H1 (cell line): ENCODE data around the gene C12orf43. TPM values are rescaled to one million over a fixed set of nuclear protein-coding genes. Genes with fewer than 3 reads are reported as not detected.

Experiments used
- CTCF ChIA-PET: fragments of 300-600 bp; sonication (Branson Sonifier 250); formaldehyde crosslinking; loops from one replicate; lab custom pipeline; 2021; ENCODE audit not compliant: partially characterized antibody; lab: Charles Lee
- POLR2A ChIA-PET: fragments of 300-600 bp; sonication (Branson Sonifier 250); formaldehyde crosslinking; loops from one replicate; lab custom pipeline; 2021; ENCODE audit warnings: inconsistent platforms; ENCODE audit not compliant: partially characterized antibody; lab: Charles Lee
- DNase-seq, 2 experiments: peaks; one replicate each; pipeline versions ENCODE4 v3.0.0 to v3.0.0-alpha.2; 2010 to 2022; ENCODE audit warnings: low spot score in 2 of 2, low read depth in 1 of 2, mixed read lengths in 1 of 2
- FAIRE-seq: peaks from 2 replicates; lab custom pipeline; 2011; peaks lifted over from hg19 to GRCh38; lab: Jason Lieb, UNC
- H2AFZ ChIP-seq: 2 replicates; pipeline ENCODE4 v1.8.1; 2012; ENCODE audit warnings: low read length, inconsistent platforms
- H2AK5ac ChIP-seq: 2 replicates; pipeline ENCODE4 v1.6.1; 2013; ENCODE audit warnings: low read depth, low read length
- H2BK120ac ChIP-seq: replicated peaks from 2 replicates; pipeline ENCODE3; 2013; ENCODE audit warnings: low read depth, low read length, inconsistent platforms
- H2BK12ac ChIP-seq: 2 replicates; pipeline ENCODE4 v1.6.1; 2013; ENCODE audit warnings: low read depth, low read length
- H2BK15ac ChIP-seq: 2 replicates; pipeline ENCODE4 v1.6.1; 2013; ENCODE audit warnings: low read length
- H2BK20ac ChIP-seq: 2 replicates; pipeline ENCODE4 v1.6.1; 2013; ENCODE audit warnings: low read length
- H2BK5ac ChIP-seq: 2 replicates; pipeline ENCODE4 v1.6.1; 2013; ENCODE audit warnings: low read depth, low read length
- H3K14ac ChIP-seq: 2 replicates; pipeline ENCODE4 v1.6.1; 2013; ENCODE audit warnings: inconsistent platforms; ENCODE audit not compliant: insufficient read length
- H3K18ac ChIP-seq: 2 replicates; pipeline ENCODE4 v1.6.1; 2013; ENCODE audit warnings: low read length; ENCODE audit errors: extremely low read depth
- H3K23ac ChIP-seq: 2 replicates; pipeline ENCODE4 v1.6.1; 2013; ENCODE audit warnings: inconsistent platforms; ENCODE audit not compliant: insufficient read length
- H3K23me2 ChIP-seq: 2 replicates; pipeline ENCODE4 v1.6.1; 2013; ENCODE audit warnings: low read depth, low read length
- H3K27ac ChIP-seq: 2 replicates; pipeline ENCODE4 v1.6.1; 2011; ENCODE audit warnings: low read depth, low read length, inconsistent platforms
- H3K27me3 ChIP-seq, 4 experiments: replicated peaks in 1 of 4; 1 replicate in 1 of 4; 2 replicates in 3 of 4; pipeline versions ENCODE4 v1.6.1 to v1.8.1; 2011 to 2013; ENCODE audit warnings: low read length in 3 of 4, mild to moderate bottlenecking in 3 of 4, inconsistent platforms in 2 of 4, mixed read lengths in 2 of 4, moderate library complexity in 1 of 4; ENCODE audit not compliant: control insufficient read depth in 3 of 4, insufficient read depth in 3 of 4; ENCODE audit errors: extremely low read depth in 1 of 4
- H3K36me3 ChIP-seq, 4 experiments: 2 replicates each; pipeline versions ENCODE4 v1.6.1 to v1.8.1; 2011 to 2013; ENCODE audit warnings: mild to moderate bottlenecking in 4 of 4, low read length in 3 of 4, moderate library complexity in 2 of 4, control low read depth in 1 of 4, inconsistent platforms in 1 of 4; ENCODE audit not compliant: insufficient read depth in 4 of 4, control insufficient read depth in 2 of 4
- H3K4ac ChIP-seq: replicated peaks from 2 replicates; pipeline ENCODE3; 2013; ENCODE audit warnings: low read length, low read depth, mixed read lengths, inconsistent platforms; ENCODE audit not compliant: insufficient read length
- H3K4me1 ChIP-seq, 4 experiments: replicated peaks in 1 of 4; 1 replicate in 1 of 4; 2 replicates in 3 of 4; pipeline versions ENCODE4 v1.6.1 to v1.8.1; 2011 to 2013; ENCODE audit warnings: low read length in 3 of 4, inconsistent platforms in 2 of 4, mixed read lengths in 1 of 4; ENCODE audit not compliant: insufficient read depth in 4 of 4, control insufficient read depth in 3 of 4
- H3K4me2 ChIP-seq, 2 experiments: 2 replicates each; pipeline versions ENCODE4 v1.6.1 to v1.8.1; 2011 to 2013; ENCODE audit warnings: low read depth in 2 of 2, low read length in 2 of 2, control low read depth in 1 of 2, inconsistent platforms in 1 of 2, mild to moderate bottlenecking in 1 of 2; ENCODE audit not compliant: insufficient read depth in 1 of 2
- H3K4me3 ChIP-seq, 4 experiments: fragments of 200-600, 300-600 bp in 1 of 4; sonication (generic), shearing (Covaris generic), sonication (Bioruptor Twin) in 1 of 4; 2 replicates each; pipeline versions ENCODE4 v1.5.1 to v1.8.1; 2011 to 2016; ENCODE audit warnings: low read length in 4 of 4, low read depth in 3 of 4, control low read depth in 2 of 4, inconsistent platforms in 2 of 4, mild to moderate bottlenecking in 2 of 4, mixed read lengths in 1 of 4, moderate library complexity in 1 of 4; ENCODE audit not compliant: insufficient read depth in 2 of 4; ENCODE audit errors: extremely low read depth in 1 of 4
- H3K56ac ChIP-seq: replicated peaks from 2 replicates; pipeline ENCODE3; 2013; ENCODE audit warnings: low read depth, mild to moderate bottlenecking, mixed read lengths, low read length, inconsistent platforms; ENCODE audit not compliant: insufficient read length
- H3K79me1 ChIP-seq: 2 replicates; pipeline ENCODE4 v1.6.1; 2013; ENCODE audit warnings: low read depth, low read length, control low read depth
- H3K79me2 ChIP-seq, 2 experiments: 2 replicates each; pipeline versions ENCODE4 v1.6.1 to v1.8.1; 2012 to 2013; ENCODE audit warnings: low read length in 2 of 2, mild to moderate bottlenecking in 2 of 2, inconsistent platforms in 1 of 2; ENCODE audit not compliant: insufficient read depth in 2 of 2, control insufficient read depth in 1 of 2
- H3K9ac ChIP-seq, 4 experiments: replicated peaks in 1 of 4; 1 replicate in 1 of 4; 2 replicates in 3 of 4; pipeline versions ENCODE4 v1.6.1 to v1.8.1; 2011 to 2013; ENCODE audit warnings: low read depth in 3 of 4, low read length in 3 of 4, control low read depth in 2 of 4, mild to moderate bottlenecking in 2 of 4, moderate library complexity in 2 of 4, inconsistent platforms in 1 of 4; ENCODE audit errors: extremely low read depth in 1 of 4
- H3K9me3 ChIP-seq, 2 experiments: 2 replicates each; pipeline versions ENCODE4 v1.6.1 to v1.8.1; 2012 to 2013; ENCODE audit warnings: mild to moderate bottlenecking in 2 of 2, moderate library complexity in 2 of 2, control low read depth in 1 of 2, inconsistent platforms in 1 of 2, low read depth in 1 of 2, low read length in 1 of 2, mixed read lengths in 1 of 2; ENCODE audit not compliant: insufficient read depth in 2 of 2
- H4K20me1 ChIP-seq, 2 experiments: replicated peaks in 1 of 2; 2 replicates each; pipeline versions ENCODE3 to v1.8.1; 2011 to 2013; ENCODE audit warnings: inconsistent platforms in 2 of 2, low read length in 2 of 2, mild to moderate bottlenecking in 1 of 2; ENCODE audit not compliant: insufficient read depth in 2 of 2, control insufficient read depth in 1 of 2
- H4K5ac ChIP-seq: 2 replicates; pipeline ENCODE4 v1.6.1; 2013; ENCODE audit warnings: low read length, low read depth, mixed read lengths, inconsistent platforms; ENCODE audit not compliant: insufficient read length
- H4K8ac ChIP-seq: 2 replicates; pipeline ENCODE4 v1.8.0; 2013; ENCODE audit warnings: mild to moderate bottlenecking, moderate library complexity, low read length, inconsistent platforms; ENCODE audit not compliant: insufficient read depth; ENCODE audit errors: extremely low read depth
- H4K91ac ChIP-seq: replicated peaks from 2 replicates; pipeline ENCODE3; 2013; ENCODE audit warnings: low read length, mixed read lengths, inconsistent platforms; ENCODE audit not compliant: insufficient read length
- CHD2 ChIP-seq: IDR thresholded peaks from 2 replicates; pipeline ENCODE4 v1.6.1; 2012; ENCODE audit warnings: low read length, improper control_type of control experiment
- E2F6 ChIP-seq: IDR thresholded peaks from 2 replicates; pipeline ENCODE4 v1.6.1; 2012; ENCODE audit warnings: inconsistent platforms
- EGR1 ChIP-seq: IDR thresholded peaks from 2 replicates; pipeline ENCODE4 v1.6.1; 2011; ENCODE audit warnings: low read depth, low read length, borderline replicate concordance
- EP300 ChIP-seq, 2 experiments: IDR thresholded peaks; 1 replicate in 1 of 2; 2 replicates in 1 of 2; pipeline ENCODE4 v1.6.1; 2011 to 2012; ENCODE audit warnings: low read depth in 2 of 2, low read length in 2 of 2, mild to moderate bottlenecking in 2 of 2, borderline replicate concordance in 1 of 2, inconsistent platforms in 1 of 2, moderate library complexity in 1 of 2
- EZH2 ChIP-seq: fragments of 200-600 bp; sonication (generic); IDR thresholded peaks from 2 replicates; pipeline ENCODE4 v1.7.1; 2012; ENCODE audit warnings: low read depth, mild to moderate bottlenecking, moderate library complexity, low read length, inconsistent platforms; ENCODE audit not compliant: severe bottlenecking
- KDM1A ChIP-seq: fragments of 200-600, 300-600 bp; sonication (generic); IDR thresholded peaks from 2 replicates; pipeline ENCODE4 v1.7.1; 2016; ENCODE audit warnings: mild to moderate bottlenecking, low read length, borderline replicate concordance
- KDM5A ChIP-seq: fragments of 200-600 bp; IDR thresholded peaks from 2 replicates; pipeline ENCODE4 v1.7.1; 2012; ENCODE audit warnings: mild to moderate bottlenecking, low read length, inconsistent platforms, mixed read lengths
- NANOG ChIP-seq: IDR thresholded peaks from 2 replicates; pipeline ENCODE4 v1.6.1; 2011; ENCODE audit warnings: low read length, low read depth, mild to moderate bottlenecking, inconsistent platforms; ENCODE audit not compliant: insufficient read depth, poor library complexity, severe bottlenecking
- POLR2A ChIP-seq, 2 experiments: IDR thresholded peaks; 1 replicate in 1 of 2; 2 replicates in 1 of 2; pipeline ENCODE4 v1.6.1; 2011; ENCODE audit warnings: low read depth in 2 of 2, low read length in 2 of 2, mild to moderate bottlenecking in 2 of 2; ENCODE audit errors: control extremely low read depth in 1 of 2
- RAD21 ChIP-seq, 2 experiments: IDR thresholded peaks in 1 of 2; conservative IDR thresholded peaks in 1 of 2; 2 replicates each; pipeline ENCODE4 v1.6.1; 2011; ENCODE audit warnings: low read depth in 2 of 2, low read length in 2 of 2, improper control_type of control experiment in 1 of 2, inconsistent platforms in 1 of 2, mild to moderate bottlenecking in 1 of 2, moderate library complexity in 1 of 2
- SP1 ChIP-seq: IDR thresholded peaks from 2 replicates; pipeline ENCODE4 v1.6.1; 2011; ENCODE audit warnings: low read depth, low read length
- SRF ChIP-seq: IDR thresholded peaks from 2 replicates; pipeline ENCODE4 v1.6.1; 2011; ENCODE audit warnings: mild to moderate bottlenecking, low read depth, low read length, moderate library complexity
- TCF12 ChIP-seq: IDR thresholded peaks from 2 replicates; pipeline ENCODE4 v1.6.1; 2011; ENCODE audit warnings: low read depth, mild to moderate bottlenecking, low read length
- WGBS, 2 experiments: shearing (Covaris generic) in 1 of 2; methylation state at CpG; one replicate each; pipeline versions ENCODE4 v1.1.6 to v1.1.7; 2013 to 2015; ENCODE audit warnings: low lambda C conversion rate in 2 of 2, mixed read lengths in 2 of 2, inconsistent platforms in 1 of 2, low coverage in 1 of 2, missing lambda C conversion rate in 1 of 2; ENCODE audit not compliant: insufficient replicate concordance in 2 of 2, insufficient coverage in 1 of 2, insufficient read length in 1 of 2; ENCODE audit errors: extremely low coverage in 1 of 2, missing lambda C conversion rate in 1 of 2; 5-methylcytosine and 5-hydroxymethylcytosine counted together
- polyA plus RNA-seq, 7 experiments: library from polyadenylated mRNA; depleted of rRNA in 3 of 7; stranded (reverse) in 5 of 7; unstranded in 2 of 7; fragments of >200 nt in 5 of 7; fragments of 200-250 nt in 2 of 7; gene quantifications; 1 replicate in 5 of 7; 2 replicates in 1 of 7; 4 replicates in 1 of 7; pipeline versions ENCODE4 v1.2.1 to v1.2.3, GENCODE V29; 2011 to 2013; ENCODE audit warnings: missing spikeins in 2 of 7, mixed read lengths in 2 of 7
- total RNA-seq: library from RNA; stranded (reverse); fragmentation: NEBNext Ultra II Directional; extraction: Animal tissue kit (Norgen Biotek cat#: 25700); gene quantifications from 2 replicates; pipeline ENCODE4 v1.2.1, GENCODE V29; 2021

The C12orf43 gene
- total and polyA plus RNA-seq, 2 of the 8 experiments (the other 6 are each of a cell fraction or from before 2014, with no cell fraction given), result 9.2 to 22.3 TPM

GRCh38 chr12:121036810-121037326 is 20.6 kb upstream of the C12orf43 start:
- WGBS, 2 experiments, result 93% methylated on average over 6 of the region's 6 CpGs; no CpG with 5 or more reads in 1 of the 2 experiments
- Histone ChIP-seq H3K56ac (no peak overlapping the region), H3K4ac (no peak overlapping the region), H2BK12ac (no peak overlapping the region), H3K4me3 (no peak overlapping the region), H2BK120ac (no peak overlapping the region), H3K9ac (no peak overlapping the region), H2AK5ac (no peak overlapping the region), H3K27me3 (no peaks in the 10 kb centered on the region), H4K5ac (no peak overlapping the region), H3K4me1 (no peaks in the 10 kb centered on the region; a peak in 1 of 7 replicates), H3K79me2 (no peaks in the 10 kb centered on the region), H3K36me3 (no peaks in the 10 kb centered on the region), H2AFZ (no peak overlapping the region), H3K9me3 (no peaks in the 10 kb centered on the region), H3K23me2 (no peaks in the 10 kb centered on the region; the same call in 1 of the 2 replicates), H2BK5ac (no peak overlapping the region), H3K18ac (no peak overlapping the region), H3K23ac (no peak overlapping the region), H3K4me2 (no peak overlapping the region), H4K20me1 (no peaks in the 10 kb centered on the region), H4K8ac (no peak overlapping the region), H3K79me1 (no peaks in the 10 kb centered on the region), H3K14ac (no peak overlapping the region), H3K27ac (no peak overlapping the region), H2BK15ac (no peak overlapping the region), H2BK20ac (no peak overlapping the region), H4K91ac (no peak overlapping the region)
- DNase-seq (no peak), FAIRE-seq (no peak)
- CTCF ChIA-PET, result interaction anchor here (0.8 to 2.2 kb wide), 3 partner anchors 8 to 453 kb away, joined by 3 to 7 read pairs (median 5); no protein-coding TSS in a partner anchor
- POLR2A ChIA-PET, result no interaction called here
- TF ChIP-seq EZH2 (no peak), SRF (no peak), KDM1A (no peak), NANOG (no peak), EP300 (IDR thresholded peaks at IDR 0.05; ENCODE audit: borderline replicate concordance in 1 of 2, low read depth in 2 of 2, low read length in 2 of 2) (no peak), POLR2A (IDR thresholded peaks at IDR 0.05; ENCODE audit: control extremely low read depth in 1 of 2, low read depth in 2 of 2, low read length in 2 of 2) (no peak), E2F6 (no peak), RAD21 (IDR thresholded peaks at IDR 0.05 in 1 of 2, conservative IDR thresholded peaks at IDR 0.05 in 1 of 2; ENCODE audit: low read depth in 2 of 2, low read length in 2 of 2) (no peak), SP1 (no peak), TCF12 (no peak), KDM5A (no peak), CHD2 (no peak), EGR1 (no peak)
